BE2C (cell line): Measurements from ENCODE around the gene SLAMF6.

Source experiments
- DNase-seq: peaks from one replicate; pipeline ENCODE4 v3.0.0-alpha.2; 2020
- H3K27me3 ChIP-seq: fragments of 250-450 bp; sonication (Bioruptor Pico); 2 replicates; pipeline ENCODE4 v1.5.1; 2020; ENCODE audit warnings: mild to moderate bottlenecking
- H3K36me3 ChIP-seq: fragments of 250-450 bp; sonication (Bioruptor Pico); 2 replicates; pipeline ENCODE4 v1.5.1; 2020; ENCODE audit warnings: mild to moderate bottlenecking
- H3K4me1 ChIP-seq: fragments of 250-450 bp; sonication (Bioruptor Pico); 2 replicates; pipeline ENCODE4 v1.5.1; 2020
- H3K4me3 ChIP-seq: 2 replicates; pipeline ENCODE4 v1.5.1; 2011; ENCODE audit warnings: low read depth, low read length
- H3K9me3 ChIP-seq: fragments of 250-450 bp; sonication (Bioruptor Pico); 2 replicates; pipeline ENCODE4 v1.5.1; 2020
- TF ChIP-seq, protein P1 (sequence below): IDR thresholded peaks from 2 replicates; pipeline ENCODE4 v1.5.1; 2012; ENCODE audit warnings: mild to moderate bottlenecking, low read depth, low read length

Gene SLAMF6

DNA sequence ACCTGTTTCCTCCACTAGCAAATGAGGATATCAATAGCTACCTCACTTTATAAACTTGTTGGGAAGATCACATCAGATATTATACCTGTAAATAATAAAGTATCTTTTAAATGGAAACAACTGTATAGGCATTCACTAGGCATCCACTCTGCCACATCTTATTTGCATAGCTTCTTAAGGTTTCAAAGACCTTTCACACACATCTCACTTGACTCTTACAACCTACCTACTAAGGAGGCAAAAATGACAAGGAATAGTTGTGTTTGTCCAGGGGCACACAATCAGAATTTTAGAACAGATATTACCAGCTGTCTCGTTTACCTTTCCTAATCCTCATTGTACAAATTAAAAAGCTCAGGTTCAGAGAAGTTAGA is 71.2 kb downstream of the SLAMF6 start:
- Histone ChIP-seq H3K4me1 (no peaks in the 10 kb centered on the region), H3K27me3 (peaks cover 17% of the 10 kb centered on the region), H3K9me3 (no peaks in the 10 kb centered on the region), H3K4me3 (no peak overlapping the region), H3K36me3 (no peaks in the 10 kb centered on the region)
- TF ChIP-seq, protein P1, sequence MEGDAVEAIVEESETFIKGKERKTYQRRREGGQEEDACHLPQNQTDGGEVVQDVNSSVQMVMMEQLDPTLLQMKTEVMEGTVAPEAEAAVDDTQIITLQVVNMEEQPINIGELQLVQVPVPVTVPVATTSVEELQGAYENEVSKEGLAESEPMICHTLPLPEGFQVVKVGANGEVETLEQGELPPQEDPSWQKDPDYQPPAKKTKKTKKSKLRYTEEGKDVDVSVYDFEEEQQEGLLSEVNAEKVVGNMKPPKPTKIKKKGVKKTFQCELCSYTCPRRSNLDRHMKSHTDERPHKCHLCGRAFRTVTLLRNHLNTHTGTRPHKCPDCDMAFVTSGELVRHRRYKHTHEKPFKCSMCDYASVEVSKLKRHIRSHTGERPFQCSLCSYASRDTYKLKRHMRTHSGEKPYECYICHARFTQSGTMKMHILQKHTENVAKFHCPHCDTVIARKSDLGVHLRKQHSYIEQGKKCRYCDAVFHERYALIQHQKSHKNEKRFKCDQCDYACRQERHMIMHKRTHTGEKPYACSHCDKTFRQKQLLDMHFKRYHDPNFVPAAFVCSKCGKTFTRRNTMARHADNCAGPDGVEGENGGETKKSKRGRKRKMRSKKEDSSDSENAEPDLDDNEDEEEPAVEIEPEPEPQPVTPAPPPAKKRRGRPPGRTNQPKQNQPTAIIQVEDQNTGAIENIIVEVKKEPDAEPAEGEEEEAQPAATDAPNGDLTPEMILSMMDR, result no peak
- DNase-seq, result no peak

GRCh38 chr1:160451119-160451858 is 71.8 kb downstream of the SLAMF6 start:
- no peaks in the 10 kb centered on the region for H3K36me3 ChIP-seq
- DNase-seq, result no peak
- H3K4me1 ChIP-seq, result no peaks in the 10 kb centered on the region
- H3K27me3 ChIP-seq, result peaks cover 13% of the 10 kb centered on the region
- H3K9me3 ChIP-seq, result no peaks in the 10 kb centered on the region
- no peak overlapping the region for H3K4me3 ChIP-seq
- TF ChIP-seq, protein P1, result no peak

DNA sequence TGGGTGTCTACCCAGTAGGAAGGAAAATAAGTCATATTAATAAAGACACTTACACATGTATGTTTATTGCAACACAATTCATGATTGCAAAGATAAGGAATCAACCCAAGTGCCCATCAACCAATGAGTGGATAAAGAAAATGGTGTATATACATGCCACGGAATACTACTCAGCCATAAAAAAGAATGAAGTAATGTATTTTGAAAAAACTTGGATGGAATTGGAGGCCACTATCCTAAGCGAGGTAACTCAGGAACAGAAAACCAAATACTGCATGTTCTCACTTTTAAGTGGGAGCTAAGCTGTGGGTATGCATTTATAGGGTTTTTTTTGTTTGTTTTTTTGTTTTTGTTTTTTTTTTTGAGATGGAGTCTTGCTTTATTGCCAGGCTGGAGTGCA is 73.6 kb downstream of the SLAMF6 start:
- Histone ChIP-seq H3K4me3 (no peak overlapping the region), H3K9me3 (no peaks in the 10 kb centered on the region), H3K36me3 (no peaks in the 10 kb centered on the region), H3K27me3 (peaks cover 10% of the 10 kb centered on the region), H3K4me1 (no peaks in the 10 kb centered on the region)
- no peak for DNase-seq
- TF ChIP-seq, protein P1, result no peak

- Histone ChIP-seq H3K27me3 (peaks cover 9% of the 10 kb centered on the region), H3K9me3 (no peaks in the 10 kb centered on the region), H3K4me3 (no peak overlapping the region), H3K4me1 (no peaks in the 10 kb centered on the region), H3K36me3 (no peaks in the 10 kb centered on the region)
- TF ChIP-seq, protein P1, result no peak
- no peak for DNase-seq
Measured at GRCh38 chr1:160446945-160447600, 76.0 kb downstream of the SLAMF6 start.

DNA sequence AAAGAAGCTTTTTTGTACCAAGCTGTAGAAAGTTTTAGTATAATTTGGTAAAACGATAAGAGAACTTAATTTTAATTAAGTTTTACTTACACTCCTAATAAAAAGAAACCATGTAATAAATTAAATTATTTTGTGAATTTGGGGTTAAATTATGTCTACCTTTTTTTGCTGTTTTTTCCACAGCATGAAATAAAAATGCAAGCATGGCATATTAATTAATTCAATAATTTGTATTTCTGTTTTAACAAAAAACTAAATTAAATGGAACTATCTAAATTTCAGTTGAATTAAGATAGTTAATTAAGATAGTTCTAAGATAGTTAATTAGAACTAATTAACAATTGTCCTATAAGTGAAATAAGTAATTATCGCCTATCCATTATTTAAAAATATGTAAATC is 83.3 kb downstream of the SLAMF6 start:
- TF ChIP-seq, protein P1, result no peak
- no peaks in the 10 kb centered on the region for H3K4me1 ChIP-seq
- DNase-seq, result no peak

DNA sequence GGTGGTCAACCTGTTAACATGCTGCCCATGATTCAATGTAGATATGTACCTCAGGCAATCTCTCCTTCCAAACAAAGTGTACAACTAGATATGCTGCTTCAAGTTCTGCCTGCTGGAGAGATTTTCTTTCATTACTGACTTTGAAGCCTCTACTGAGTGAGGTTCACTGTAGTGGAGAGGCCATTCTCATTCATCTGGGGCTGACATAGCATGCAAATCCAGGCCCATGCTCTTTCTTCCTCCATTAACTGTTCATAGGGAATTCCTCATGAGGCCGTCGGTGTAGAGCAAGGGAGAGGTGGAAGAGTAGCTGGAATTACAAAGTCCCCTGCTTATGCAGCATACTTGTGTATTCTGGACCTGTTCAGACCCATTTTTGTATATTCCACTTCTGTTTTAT is 84.1 kb downstream of the SLAMF6 start:
- no peak for DNase-seq
- no peaks in the 10 kb centered on the region for H3K36me3 ChIP-seq
- no peaks in the 10 kb centered on the region for H3K9me3 ChIP-seq
- TF ChIP-seq, protein P1, result no peak
- H3K27me3 ChIP-seq, result no peaks in the 10 kb centered on the region
- H3K4me3 ChIP-seq, result no peak overlapping the region
- H3K4me1 ChIP-seq, result no peaks in the 10 kb centered on the region

More for the DNA sequence above, 83.3 kb downstream of the SLAMF6 start:
- H3K27me3 ChIP-seq, result peaks cover 3% of the 10 kb centered on the region; the same call in 1 of the 2 replicates
- no peaks in the 10 kb centered on the region for H3K9me3 ChIP-seq
- no peaks in the 10 kb centered on the region for H3K36me3 ChIP-seq
- H3K4me3 ChIP-seq, result no peak overlapping the region
